Measurements from ENCODE around the gene DIPK1B.
"Not testable (repeated sequence)": the region's sequence is repeated elsewhere in the genome, so short reads cannot be mapped to it uniquely, and the experiment has no call there.

The DIPK1B gene

DNA sequence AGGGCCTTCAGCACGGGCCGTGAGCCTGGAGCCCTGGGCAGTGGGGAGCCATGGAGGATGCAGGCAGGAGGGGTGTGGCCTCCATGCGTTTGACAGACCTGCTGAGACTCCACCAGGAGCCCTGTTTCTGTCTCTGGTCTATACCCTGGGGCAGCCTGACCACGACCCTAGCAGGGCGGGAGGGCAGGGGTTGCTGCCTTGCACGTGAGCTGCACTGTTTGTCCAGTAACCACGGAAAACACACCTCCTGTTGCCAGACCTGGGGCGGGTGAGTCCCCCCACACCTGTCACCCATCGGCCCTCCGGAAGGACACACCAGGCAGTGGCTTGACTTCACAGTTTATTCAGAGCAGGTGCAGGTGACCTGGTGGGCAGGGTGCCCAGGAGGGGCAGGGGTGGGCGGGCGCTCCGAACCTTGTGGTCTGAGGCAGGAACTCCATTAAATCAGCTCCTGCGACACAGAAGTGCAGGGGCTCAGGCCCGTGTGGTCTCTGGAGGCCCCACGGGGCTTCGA is 41.7 kb downstream of the DIPK1B start:
- no peak for DNase-seq (ENCODE audit: low read depth)

GRCh38 chr9:136754626-136755301 is 42.4 kb downstream of the DIPK1B start:
- DNase-seq (ENCODE audit: low read depth), result no peak

GRCh38 chr9:136755302-136756133 is 43.1 kb downstream of the DIPK1B start:
- not testable (repeated sequence) for DNase-seq (ENCODE audit: low read depth)

- no peak for DNase-seq (ENCODE audit: low read depth)
Observed at GRCh38 chr9:136756134-136756438, 43.7 kb downstream of the DIPK1B start.

- DNase-seq (ENCODE audit: low read depth), result no peak
Observed at GRCh38 chr9:136756836-136757235, 44.5 kb downstream of the DIPK1B start.

GRCh38 chr9:136757328-136757727 is 45.0 kb downstream of the DIPK1B start:
- no peak for DNase-seq (ENCODE audit: low read depth)

DNA sequence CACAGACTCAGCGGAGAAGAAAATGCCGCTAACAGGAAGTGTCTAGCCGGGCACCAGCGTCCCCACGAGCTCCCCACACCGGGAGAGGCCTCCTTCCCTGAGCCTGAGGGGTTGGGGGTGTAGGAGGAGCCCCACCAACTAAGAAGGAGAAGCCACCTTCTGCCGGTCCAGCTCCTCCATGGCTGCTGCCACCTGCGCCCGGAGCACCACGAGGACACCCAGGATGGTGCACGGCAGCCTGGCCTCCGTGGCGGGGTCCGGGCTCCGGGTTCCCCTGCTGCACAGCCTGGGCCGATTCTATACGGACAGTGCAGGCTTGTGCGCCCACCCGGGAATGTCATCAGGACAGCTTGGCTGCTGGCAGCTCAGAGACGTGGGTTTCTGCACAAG is 45.4 kb downstream of the DIPK1B start:
- DNase-seq (ENCODE audit: low read depth), result no peak

- DNase-seq (ENCODE audit: low read depth), result no peak
Observed at GRCh38 chr9:136759001-136759400, 46.6 kb downstream of the DIPK1B start.

GRCh38 chr9:136759436-136760325 is 47.3 kb downstream of the DIPK1B start:
- no peak for DNase-seq (ENCODE audit: low read depth)

- DNase-seq (ENCODE audit: low read depth), result no peak
Observed at GRCh38 chr9:136760424-136760823, 48.1 kb downstream of the DIPK1B start.

GRCh38 chr9:136760834-136761544 is 48.6 kb downstream of the DIPK1B start:
- DNase-seq (ENCODE audit: low read depth), result peak; percentile 34

DNA sequence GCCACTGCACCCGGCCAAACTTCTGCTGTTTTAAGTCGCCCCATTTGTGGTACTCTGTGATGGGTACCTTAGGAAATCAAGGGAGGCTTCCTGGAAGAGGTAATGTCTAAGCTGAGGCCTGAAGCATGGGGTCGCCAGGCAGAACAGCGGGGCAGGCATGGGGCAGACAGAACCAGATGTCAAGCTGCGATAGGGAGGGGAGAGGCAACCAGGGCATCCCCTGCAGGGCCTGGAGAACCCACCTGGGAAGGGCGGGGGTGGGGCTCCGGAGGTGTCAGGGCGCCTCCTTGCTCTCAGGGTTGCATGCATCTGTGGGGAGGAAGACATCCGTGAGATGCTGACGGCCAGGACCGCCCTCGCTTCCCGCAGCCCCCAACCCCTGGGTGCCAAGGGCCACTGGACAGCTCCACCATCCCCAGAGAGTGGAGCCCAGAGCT is 49.2 kb downstream of the DIPK1B start:
- no peak for DNase-seq (ENCODE audit: low read depth)

- DNase-seq (ENCODE audit: low read depth), result no peak
Observed at GRCh38 chr9:136762221-136762691, 49.9 kb downstream of the DIPK1B start.

- no peak for DNase-seq (ENCODE audit: low read depth)
Observed at GRCh38 chr9:136762915-136763648, 50.7 kb downstream of the DIPK1B start.

DNA sequence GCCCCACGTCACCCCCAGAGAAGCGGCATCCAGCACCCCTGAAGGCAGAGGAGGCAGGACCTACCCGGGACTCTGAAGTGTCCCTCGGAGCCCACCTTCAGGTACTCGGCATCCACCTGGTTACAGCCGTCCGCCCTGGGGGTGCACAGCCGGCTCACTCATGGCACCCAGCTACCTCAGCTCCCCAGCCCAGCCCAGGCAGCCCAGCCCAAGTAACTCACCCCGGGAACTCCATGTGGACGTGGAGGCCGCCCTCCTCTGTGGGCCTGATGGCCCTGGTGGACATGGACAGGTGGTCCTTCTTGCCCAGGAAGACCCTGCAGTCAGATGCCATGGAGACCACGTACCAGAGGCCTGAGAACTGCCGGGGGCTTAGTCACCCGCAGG is 51.3 kb downstream of the DIPK1B start:
- DNase-seq (ENCODE audit: low read depth), result no peak

- DNase-seq (ENCODE audit: low read depth), result no peak
Observed at GRCh38 chr9:136764301-136764891, 52.0 kb downstream of the DIPK1B start, which contains the start of gene LCN15. LCN15 (minus strand) TSS chr9:136764518; CDS start chr9:136764488, 30 bp downstream.

GRCh38 chr9:136765041-136765440 is 52.7 kb downstream of the DIPK1B start:
- no peak for DNase-seq (ENCODE audit: low read depth)

DNA sequence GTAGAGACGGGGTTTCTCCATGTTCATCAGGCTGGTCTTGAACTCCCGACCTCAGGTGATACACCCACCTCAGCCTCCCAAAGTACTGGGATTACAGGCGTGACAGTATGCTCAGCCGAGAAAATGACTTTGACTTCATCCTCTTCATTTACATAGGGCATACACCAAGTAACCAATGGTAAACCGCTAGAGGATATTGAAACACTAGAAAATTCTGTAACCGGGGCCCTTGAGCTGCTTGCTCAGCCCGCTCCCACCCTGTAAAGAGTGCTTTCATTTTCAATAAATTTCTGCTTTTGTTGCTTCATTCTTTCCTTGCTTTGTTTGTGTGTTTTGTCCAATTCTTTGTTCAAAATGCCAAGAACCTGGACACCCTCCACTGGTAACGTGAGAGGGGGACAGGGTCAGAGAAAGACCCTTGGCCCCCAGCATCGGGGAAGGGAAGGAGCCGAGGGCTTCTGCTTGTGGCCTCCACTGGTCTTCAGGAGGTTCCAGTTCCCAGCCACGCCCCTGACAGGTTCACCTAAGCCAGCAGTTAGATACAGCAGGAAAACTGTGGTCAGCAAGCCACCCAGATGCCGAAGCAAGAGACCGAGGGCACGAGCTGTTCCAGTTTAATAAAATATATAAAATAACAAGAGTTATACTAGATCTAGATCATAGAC is 53.5 kb downstream of the DIPK1B start:
- not testable (repeated sequence) for DNase-seq (ENCODE audit: low read depth)

GRCh38 chr9:136766410-136767120 is 54.2 kb downstream of the DIPK1B start:
- DNase-seq (ENCODE audit: low read depth), result peak; percentile 19

Data from stromal cell of bone marrow (primary cell).